Mammary epithelial cell (primary cell): ENCODE results near the gene ANKRD13B.

ENCODE experiments used
- CTCF ChIP-seq, 2 donors: IDR thresholded peaks in 1 of 2; conservative IDR thresholded peaks in 1 of 2; 2 replicates each; pipeline ENCODE4 v1.5.1; 2011 to 2012; ENCODE audit warnings: inconsistent platforms in 2 of 2, low read length in 2 of 2, mild to moderate bottlenecking in 2 of 2, control low read depth in 1 of 2, low read depth in 1 of 2; ENCODE audit not compliant: insufficient read depth in 1 of 2; ENCODE audit errors: extremely low read depth in 1 of 2
- EZH2 ChIP-seq: IDR thresholded peaks from 2 replicates; pipeline ENCODE4 v1.6.1; 2012; ENCODE audit warnings: low read length, inconsistent platforms, borderline replicate concordance

- TF ChIP-seq CTCF (conservative IDR thresholded peaks at IDR 0.05 in 1 of 2, IDR thresholded peaks at IDR 0.05 in 1 of 2; ENCODE audit: extremely low read depth in 1 of 2, insufficient read depth in 1 of 2, low read depth in 1 of 2, low read length in 2 of 2): peak; percentile 80 to 97
- TF ChIP-seq EZH2: no peak
Observed at GRCh38 chr17:29579866-29580771, 12.8 kb upstream of the ANKRD13B start.
